CD4-positive, CD25-positive, alpha-beta regulatory T cell (primary cell): Measurements from ENCODE around the gene CITED1. TPM values are rescaled to one million over a fixed set of nuclear protein-coding genes. Genes with fewer than 3 reads are reported as not detected.
"Not testable (repeated sequence)": the region's sequence is repeated elsewhere in the genome, so short reads cannot be mapped to it uniquely, and the experiment has no call there.

Source experiments
- ATAC-seq, 2 donors: fragments of 150-1000 bp; cut with Tn5 transposase; one replicate each; pipeline ENCODE4 v1.10.0; 2021; ENCODE audit warnings: low read depth in 2 of 2, moderate number of reproducible peaks in 2 of 2, moderate library complexity in 1 of 2
- DNase-seq, 3 donors: peaks; one replicate each; pipeline versions ENCODE4 v3.0.0 to v3.0.0-alpha.2; 2012 to 2022; ENCODE audit warnings: mixed read lengths in 1 of 3
- H3K27ac ChIP-seq: one replicate; pipeline ENCODE4 v1.7.0; 2013; ENCODE audit warnings: mild to moderate bottlenecking, low read length; ENCODE audit not compliant: insufficient read depth, poor library complexity, severe bottlenecking
- H3K27me3 ChIP-seq: one replicate; pipeline ENCODE4 v1.7.0; 2013; ENCODE audit warnings: low read length; ENCODE audit not compliant: control insufficient read depth, insufficient read depth
- H3K36me3 ChIP-seq: one replicate; pipeline ENCODE4 v1.7.0; 2013; ENCODE audit warnings: mild to moderate bottlenecking, low read length, moderate library complexity; ENCODE audit not compliant: control insufficient read depth, insufficient read depth
- H3K4me1 ChIP-seq: 2 replicates; pipeline ENCODE4 v1.7.0; 2013; ENCODE audit warnings: mild to moderate bottlenecking, low read length; ENCODE audit not compliant: insufficient read depth, control insufficient read depth, poor library complexity, severe bottlenecking
- H3K4me3 ChIP-seq: one replicate; pipeline ENCODE4 v1.7.0; 2013; ENCODE audit warnings: low read depth, mild to moderate bottlenecking, low read length, moderate library complexity
- H3K9me3 ChIP-seq, 2 experiments: 1 replicate in 1 of 2; 2 replicates in 1 of 2; pipeline ENCODE4 v1.7.0; 2013; ENCODE audit warnings: low read length in 2 of 2, mild to moderate bottlenecking in 1 of 2, moderate library complexity in 1 of 2; ENCODE audit not compliant: control insufficient read depth in 2 of 2
- H3K27ac Mint-ChIP-seq, 3 donors: one replicate each; pipeline ENCODE4 v1.8.0; 2020 to 2022; ENCODE audit warnings: mild to moderate bottlenecking in 3 of 3, mixed read lengths in 3 of 3, moderate library complexity in 2 of 3
- H3K27me3 Mint-ChIP-seq: one replicate; pipeline ENCODE4 v1.8.0; 2022; ENCODE audit warnings: mild to moderate bottlenecking, mixed read lengths
- H3K36me3 Mint-ChIP-seq: one replicate; pipeline ENCODE4 v1.8.0; 2020; ENCODE audit warnings: mixed read lengths
- H3K4me1 Mint-ChIP-seq, 4 donors: one replicate each; pipeline ENCODE4 v1.8.0; 2020 to 2022; ENCODE audit warnings: mixed read lengths in 4 of 4, mild to moderate bottlenecking in 1 of 4
- H3K4me3 Mint-ChIP-seq, 4 donors: one replicate each; pipeline ENCODE4 v1.8.0; 2020 to 2022; ENCODE audit warnings: mild to moderate bottlenecking in 4 of 4, mixed read lengths in 4 of 4, moderate library complexity in 3 of 4
- H3K9me3 Mint-ChIP-seq, 7 donors: one replicate each; pipeline ENCODE4 v1.8.0; 2020 to 2022; ENCODE audit warnings: mixed read lengths in 7 of 7, mild to moderate bottlenecking in 3 of 7, moderate library complexity in 2 of 7
- polyA plus RNA-seq, 4 donors: library from polyadenylated mRNA; unstranded; fragments of 300-500 nt; fragmentation: Illumina TruSeq; gene quantifications; one replicate each; pipeline ENCODE4 v1.2.3, GENCODE V29; 2021
- total RNA-seq: library from RNA; stranded (reverse); gene quantifications from one replicate; pipeline ENCODE4 v1.2.3, GENCODE V29; 2022

Gene CITED1
- total and polyA plus RNA-seq, 5 donors from 2014 or later = 1.4 TPM; not detected in 4

DNA sequence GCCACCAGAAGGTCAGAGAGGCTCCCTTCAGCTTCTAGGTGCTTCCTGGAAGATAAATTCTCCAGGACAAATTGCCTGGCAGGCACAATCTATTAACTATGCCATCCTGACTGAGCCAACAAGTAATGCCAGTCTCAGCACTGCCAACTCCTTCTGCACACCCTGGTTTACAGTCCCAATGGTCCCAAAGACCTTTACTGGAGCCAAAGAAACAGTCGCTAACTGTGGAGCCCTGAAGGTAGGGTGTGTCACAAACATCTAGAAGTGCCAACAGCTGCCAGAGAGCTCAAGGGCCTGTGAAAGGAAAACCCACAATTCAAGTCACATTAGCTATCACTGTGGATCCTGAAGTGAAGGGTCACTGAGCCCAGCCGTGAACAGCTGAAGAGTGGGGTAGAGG is 34.9 kb upstream of the CITED1 start:
- H3K36me3 Mint-ChIP-seq = peaks cover 7% of the 10 kb centered on the region
- Histone ChIP-seq H3K27ac (no peak overlapping the region), H3K4me3 (no peak overlapping the region), H3K9me3 (no peaks in the 10 kb centered on the region), H3K36me3 (no peaks in the 10 kb centered on the region), H3K27me3 (no peaks in the 10 kb centered on the region), H3K4me1 (no peaks in the 10 kb centered on the region)
- H3K4me1 Mint-ChIP-seq = no peaks in the 10 kb centered on the region
- ATAC-seq (no peak), DNase-seq (no peak)
- no peaks in the 10 kb centered on the region for H3K9me3 Mint-ChIP-seq
- H3K27me3 Mint-ChIP-seq = no peaks in the 10 kb centered on the region
- H3K27ac Mint-ChIP-seq = no peak overlapping the region
- H3K4me3 Mint-ChIP-seq = no peak overlapping the region

DNA sequence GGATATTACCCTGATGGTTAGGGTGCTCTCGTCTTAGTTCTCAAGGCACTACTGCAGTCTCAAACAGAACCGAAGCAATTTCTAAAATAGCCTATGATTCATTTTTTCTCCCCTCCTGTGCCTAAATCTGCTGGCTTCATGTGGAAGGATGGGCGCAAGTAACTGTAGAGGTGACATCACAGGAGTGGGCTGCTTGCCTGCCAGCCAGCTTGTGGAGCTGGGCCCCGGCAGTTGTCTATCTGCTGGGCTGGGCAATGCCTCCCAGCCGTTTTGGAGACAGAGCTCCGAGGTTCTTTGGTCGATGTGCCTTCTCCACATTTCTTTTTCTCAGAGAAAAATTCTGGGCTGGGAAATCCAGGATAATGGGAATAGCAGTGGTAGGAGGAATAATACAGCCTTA is 34.3 kb upstream of the CITED1 start:
- Mint-ChIP-seq H3K9me3 (no peaks in the 10 kb centered on the region), H3K4me3 (no peak overlapping the region), H3K4me1 (no peaks in the 10 kb centered on the region), H3K27ac (no peak overlapping the region), H3K36me3 (peaks cover 11% of the 10 kb centered on the region), H3K27me3 (no peaks in the 10 kb centered on the region)
- ATAC-seq (no peak), DNase-seq (no peak)
- Histone ChIP-seq H3K4me3 (no peak overlapping the region), H3K4me1 (no peaks in the 10 kb centered on the region), H3K27ac (no peak overlapping the region), H3K27me3 (no peaks in the 10 kb centered on the region), H3K36me3 (no peaks in the 10 kb centered on the region), H3K9me3 (no peaks in the 10 kb centered on the region)

DNA sequence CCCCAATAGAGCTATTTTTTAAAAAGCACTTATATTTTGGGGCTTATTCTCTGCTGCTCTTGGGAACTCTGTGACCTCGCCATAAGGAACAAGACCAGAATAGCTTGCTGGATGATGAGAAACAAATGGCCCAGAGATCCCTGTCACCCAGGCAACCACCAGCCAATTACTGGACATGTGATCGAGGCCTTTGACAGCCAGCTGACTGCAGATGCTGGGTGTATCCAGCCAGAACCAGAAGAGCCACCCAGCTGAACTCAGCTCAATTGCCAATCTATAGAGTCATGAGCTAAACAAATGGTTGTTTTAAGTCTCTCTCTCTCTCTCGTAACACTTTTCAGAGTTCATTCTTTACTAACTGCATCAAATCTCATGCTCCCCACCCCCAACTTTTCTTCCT is 24.4 kb upstream of the CITED1 start:
- DNase-seq (no peak), ATAC-seq (no peak)
- Histone ChIP-seq H3K27me3 (no peaks in the 10 kb centered on the region), H3K27ac (no peak overlapping the region), H3K36me3 (no peaks in the 10 kb centered on the region), H3K4me1 (peaks cover 3% of the 10 kb centered on the region), H3K4me3 (no peak overlapping the region), H3K9me3 (no peaks in the 10 kb centered on the region)
- no peak overlapping the region for H3K4me3 Mint-ChIP-seq
- peaks cover 0 to 3% (median 0%) of the 10 kb centered on the region in 7 donors for H3K9me3 Mint-ChIP-seq
- peaks cover 13% of the 10 kb centered on the region for H3K36me3 Mint-ChIP-seq
- no peak overlapping the region for H3K27ac Mint-ChIP-seq
- H3K27me3 Mint-ChIP-seq = peaks cover 5% of the 10 kb centered on the region
- H3K4me1 Mint-ChIP-seq = peaks cover 0 to 19% (median 11%) of the 10 kb centered on the region in 4 donors

DNA sequence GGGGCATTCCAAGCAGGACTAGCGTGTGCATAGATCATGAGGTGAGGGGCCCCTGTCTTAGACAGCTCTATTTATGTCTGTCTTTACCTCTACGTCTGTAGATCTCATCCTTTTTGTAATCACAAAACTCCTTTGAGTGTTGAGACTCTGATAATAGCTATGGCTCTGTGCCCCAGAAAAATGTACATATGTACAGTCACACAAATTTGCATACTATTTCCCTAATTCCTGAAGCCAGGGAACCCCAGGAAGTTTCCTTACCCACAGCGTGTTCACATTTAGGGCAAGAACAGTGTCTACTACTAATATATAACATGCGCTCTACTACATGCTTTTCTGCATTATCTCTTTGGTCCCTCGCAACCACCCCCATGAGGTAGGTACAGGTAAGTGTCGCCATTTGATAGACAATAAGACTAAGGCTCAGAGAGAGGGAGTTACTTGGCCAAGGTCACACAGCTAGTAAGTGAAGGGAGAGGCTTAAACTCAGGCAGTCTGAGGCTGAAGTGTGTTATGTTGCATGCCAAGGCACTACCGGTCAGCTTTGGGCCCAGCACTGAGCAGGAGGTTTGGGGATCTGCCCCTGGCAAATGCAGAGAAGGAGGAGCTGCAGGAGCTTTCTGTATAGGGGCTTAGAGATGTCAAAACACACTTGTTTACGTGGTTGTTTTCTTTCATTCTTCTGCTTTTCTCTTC is 21.0 kb upstream of the CITED1 start:
- H3K4me1 Mint-ChIP-seq = peaks cover 0 to 7% (median 4%) of the 10 kb centered on the region in 4 donors
- Histone ChIP-seq H3K4me1 (peaks cover 3% of the 10 kb centered on the region), H3K4me3 (no peak overlapping the region), H3K27me3 (no peaks in the 10 kb centered on the region), H3K9me3 (no peaks in the 10 kb centered on the region), H3K27ac (no peak overlapping the region), H3K36me3 (no peaks in the 10 kb centered on the region)
- peaks cover 9% of the 10 kb centered on the region for H3K36me3 Mint-ChIP-seq
- peaks cover 5% of the 10 kb centered on the region for H3K27me3 Mint-ChIP-seq
- H3K4me3 Mint-ChIP-seq = no peak overlapping the region
- ATAC-seq (no peak), DNase-seq (no peak)
- H3K9me3 Mint-ChIP-seq = no peaks in the 10 kb centered on the region
- no peak overlapping the region for H3K27ac Mint-ChIP-seq

DNA sequence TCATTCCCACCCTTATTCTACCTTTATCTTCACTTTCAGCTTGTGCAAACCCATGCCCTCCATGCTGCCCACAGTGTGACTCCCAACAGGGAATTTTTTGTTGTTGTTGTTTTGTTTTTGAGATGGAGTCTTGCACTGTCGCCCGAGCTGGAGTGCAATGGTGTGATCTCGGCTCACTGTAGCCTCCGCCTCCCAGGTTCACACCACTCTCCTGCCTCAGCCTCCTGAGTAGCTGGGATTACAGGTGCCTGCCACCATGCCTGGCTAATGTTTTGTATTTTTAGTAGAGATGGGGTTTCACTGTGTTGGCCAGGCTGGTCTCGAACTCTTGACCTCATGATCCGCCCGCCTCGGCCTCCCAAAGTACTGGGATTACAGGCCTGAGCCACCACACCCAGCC is 13.9 kb upstream of the CITED1 start:
- H3K27ac Mint-ChIP-seq, H3K9me3 Mint-ChIP-seq, H3K27me3 Mint-ChIP-seq, H3K36me3 Mint-ChIP-seq, H3K4me3 ChIP-seq, H3K4me1 Mint-ChIP-seq, H3K36me3 ChIP-seq, DNase-seq, H3K27me3 ChIP-seq, ATAC-seq, H3K4me1 ChIP-seq, H3K4me3 Mint-ChIP-seq, H3K9me3 ChIP-seq, H3K27ac ChIP-seq: not testable (repeated sequence)

DNA sequence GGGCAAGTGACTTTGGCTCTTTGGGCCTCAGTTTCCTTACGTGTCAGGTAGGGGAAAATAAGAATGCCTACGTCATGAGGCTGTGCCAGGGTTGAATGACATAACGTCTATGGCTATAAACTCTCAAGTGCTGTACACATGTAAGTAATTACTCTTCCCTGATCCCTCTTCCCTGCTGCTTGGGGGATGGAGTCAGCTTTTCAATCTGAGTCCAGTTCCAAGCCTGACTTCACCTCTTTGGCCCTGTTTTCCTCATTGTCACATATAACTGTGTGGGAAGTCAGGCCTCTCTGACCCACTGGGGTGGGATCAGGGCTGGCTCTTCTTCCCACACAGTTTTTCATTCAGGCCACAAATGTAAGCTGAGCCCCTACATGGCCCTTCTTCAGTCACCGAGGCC is 11.4 kb upstream of the CITED1 start:
- ATAC-seq = no peak
- H3K27ac Mint-ChIP-seq = no peak overlapping the region

DNA sequence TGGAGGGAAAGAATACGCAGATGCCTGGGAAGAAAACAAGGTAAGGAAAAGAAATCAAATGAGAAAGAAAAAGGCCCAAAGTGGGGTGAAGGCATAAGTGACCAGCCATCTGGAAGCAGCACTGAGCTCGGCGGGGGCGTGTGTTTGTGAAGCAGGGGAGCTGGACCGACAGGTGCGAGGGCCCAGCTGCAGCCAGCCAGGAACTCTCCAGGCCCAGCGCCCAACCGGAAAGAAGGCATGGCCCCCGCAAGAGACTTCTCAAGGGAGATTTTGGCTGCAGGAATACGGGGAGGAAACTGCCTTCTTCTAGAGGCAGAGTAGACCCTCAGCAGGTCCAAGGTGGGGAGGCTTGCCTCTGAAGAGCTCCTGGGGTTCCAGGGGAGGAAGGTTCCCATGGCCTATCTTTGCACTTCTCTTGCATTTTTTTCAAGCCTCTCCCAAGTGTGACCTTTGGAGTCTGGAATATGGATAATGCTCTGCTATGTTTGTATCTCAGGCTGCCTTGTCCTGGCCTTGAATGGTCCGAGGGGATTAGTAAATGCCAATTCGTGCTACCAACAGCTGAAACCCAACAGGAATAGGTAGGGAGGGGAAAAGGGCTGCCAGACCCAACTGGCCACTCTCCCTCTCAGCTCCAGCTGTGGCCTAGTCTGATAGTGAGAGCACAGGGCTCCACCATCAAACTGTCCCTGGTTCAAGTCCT is 10.8 kb upstream of the CITED1 start:
- H3K4me3 ChIP-seq = no peak overlapping the region
- no peaks in the 10 kb centered on the region for H3K4me1 Mint-ChIP-seq
- H3K4me1 ChIP-seq = no peaks in the 10 kb centered on the region
- no peak overlapping the region for H3K27ac ChIP-seq
- no peaks in the 10 kb centered on the region for H3K9me3 ChIP-seq
- H3K4me3 Mint-ChIP-seq = no peak overlapping the region
- H3K9me3 Mint-ChIP-seq = peaks cover 0 to 2% (median 0%) of the 10 kb centered on the region in 7 donors
- no peaks in the 10 kb centered on the region for H3K36me3 ChIP-seq
- H3K27me3 Mint-ChIP-seq = no peaks in the 10 kb centered on the region
- no peaks in the 10 kb centered on the region for H3K27me3 ChIP-seq
- H3K27ac Mint-ChIP-seq = no peak overlapping the region
- no peaks in the 10 kb centered on the region for H3K36me3 Mint-ChIP-seq
- no peak for ATAC-seq
- DNase-seq = no peak

More for the DNA sequence above, 11.4 kb upstream of the CITED1 start:
- Histone ChIP-seq H3K27ac (no peak overlapping the region), H3K36me3 (no peaks in the 10 kb centered on the region), H3K9me3 (no peaks in the 10 kb centered on the region), H3K4me1 (no peaks in the 10 kb centered on the region), H3K27me3 (no peaks in the 10 kb centered on the region), H3K4me3 (no peak overlapping the region)
- H3K4me1 Mint-ChIP-seq = no peaks in the 10 kb centered on the region
- DNase-seq = no peak
- no peak overlapping the region for H3K4me3 Mint-ChIP-seq
- H3K27me3 Mint-ChIP-seq = no peaks in the 10 kb centered on the region
- H3K9me3 Mint-ChIP-seq = peaks cover 0 to 2% (median 0%) of the 10 kb centered on the region in 7 donors
- no peaks in the 10 kb centered on the region for H3K36me3 Mint-ChIP-seq

DNA sequence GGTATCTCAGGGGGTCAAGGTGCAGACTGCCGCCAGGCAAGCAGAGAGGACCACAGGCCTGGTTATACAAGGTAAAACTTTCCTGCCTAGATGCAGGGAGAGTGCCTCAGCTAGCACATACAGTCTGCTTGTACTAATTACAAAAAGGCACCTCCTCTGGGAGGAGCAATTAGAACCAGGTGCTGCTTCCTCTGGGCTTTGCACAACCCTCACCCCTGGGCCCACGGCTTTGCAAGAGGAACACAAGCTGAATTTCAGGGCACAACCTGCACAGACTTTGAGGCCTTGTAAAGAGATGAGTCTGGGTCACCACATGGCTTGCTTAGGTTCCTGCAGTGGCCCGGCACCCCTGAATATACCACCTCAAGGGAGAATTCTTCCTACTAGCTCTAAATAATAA is 9.2 kb upstream of the CITED1 start:
- no peaks in the 10 kb centered on the region for H3K4me1 ChIP-seq
- DNase-seq (no peak), ATAC-seq (no peak)
- peaks cover 3% of the 10 kb centered on the region for H3K27me3 ChIP-seq
- Mint-ChIP-seq H3K4me3 (no peak overlapping the region), H3K4me1 (no peaks in the 10 kb centered on the region), H3K27ac (no peak overlapping the region), H3K9me3 (peaks cover 0 to 2% (median 0%) of the 10 kb centered on the region in 7 donors), H3K27me3 (peaks cover 3% of the 10 kb centered on the region), H3K36me3 (no peaks in the 10 kb centered on the region)
- no peaks in the 10 kb centered on the region for H3K36me3 ChIP-seq
- no peaks in the 10 kb centered on the region for H3K9me3 ChIP-seq
- H3K4me3 ChIP-seq = no peak overlapping the region
- no peak overlapping the region for H3K27ac ChIP-seq
